HepG2 (cell line): Measurements from ENCODE around the gene SLC7A6OS. TPM values are rescaled to one million over a fixed set of nuclear protein-coding genes. Genes with fewer than 3 reads are reported as not detected.

Experiments used
- CBX5 ChIP-seq: sonication (generic); formaldehyde crosslinking; IDR thresholded peaks from 2 replicates; pipeline ENCODE4 v1.4.0; 2020; ENCODE audit warnings: missing genetic modification reagents, borderline replicate concordance
- CREB1 ChIP-seq, 2 experiments: fragments of 450-650 bp in 1 of 2; IDR thresholded peaks; 2 replicates each; pipeline ENCODE4 v1.6.1; 2016 to 2017; ENCODE audit warnings: control low read depth in 1 of 2, mild to moderate bottlenecking in 1 of 2, missing compliant biosample characterization in 1 of 2, missing genetic modification characterization in 1 of 2
- FOXC1 ChIP-seq: sonication (generic); formaldehyde crosslinking; IDR thresholded peaks from 2 replicates; pipeline ENCODE4 v1.8.0; 2022; ENCODE audit warnings: mild to moderate bottlenecking, missing genetic modification reagents, borderline replicate concordance
- HOXA5 ChIP-seq: sonication (generic); formaldehyde crosslinking; IDR thresholded peaks from 2 replicates; pipeline ENCODE4 v1.4.0; 2020; ENCODE audit warnings: missing genetic modification reagents
- MTF1 ChIP-seq: sonication (generic); formaldehyde crosslinking; IDR thresholded peaks from 2 replicates; pipeline ENCODE4 v1.5.0; 2020; ENCODE audit warnings: missing genetic modification reagents
- NR1H2 ChIP-seq: sonication (generic); formaldehyde crosslinking; IDR thresholded peaks from 2 replicates; pipeline ENCODE4 v1.8.1; 2022; ENCODE audit warnings: low read depth, missing genetic modification reagents, borderline replicate concordance
- SAP130 ChIP-seq: IDR thresholded peaks from 2 replicates; pipeline ENCODE4 v1.6.1; 2016; ENCODE audit warnings: low read depth
- SETDB1 ChIP-seq: sonication (generic); formaldehyde crosslinking; IDR thresholded peaks from 2 replicates; pipeline ENCODE4 v1.5.1; 2020; ENCODE audit warnings: missing genetic modification reagents, mild to moderate bottlenecking, borderline replicate concordance
- SIX4 ChIP-seq: sonication (generic); formaldehyde crosslinking; IDR thresholded peaks from 2 replicates; pipeline ENCODE4 v1.4.0; 2020; ENCODE audit warnings: missing genetic modification reagents
- ZNF251 ChIP-seq: sonication (generic); formaldehyde crosslinking; IDR thresholded peaks from 2 replicates; pipeline ENCODE4 v1.9.0; 2021; ENCODE audit warnings: mild to moderate bottlenecking, missing genetic modification reagents
- ZNF335 ChIP-seq: sonication (generic); formaldehyde crosslinking; IDR thresholded peaks from 2 replicates; pipeline ENCODE4 v1.4.0; 2020; ENCODE audit warnings: missing genetic modification reagents
- ZNF569 ChIP-seq: sonication (generic); formaldehyde crosslinking; IDR thresholded peaks from 2 replicates; pipeline ENCODE4 v1.5.0; 2020; ENCODE audit warnings: mild to moderate bottlenecking, missing genetic modification reagents, moderate library complexity, borderline replicate concordance
- ZNF572 ChIP-seq: sonication (generic); formaldehyde crosslinking; IDR thresholded peaks from 2 replicates; pipeline ENCODE4 v1.5.1; 2020; ENCODE audit warnings: mild to moderate bottlenecking, missing genetic modification reagents
- polyA plus RNA-seq, 8 experiments: library from polyadenylated mRNA; depleted of rRNA in 3 of 8; stranded (reverse) in 7 of 8; unstranded in 1 of 8; fragments of >200 nt; fragmentation: Illumina TruSeq in 4 of 8; extraction: Trizol in 4 of 8; gene quantifications; 2 replicates each; pipeline versions ENCODE4 v1.2.1 to v1.2.3, GENCODE V29; 2011 to 2016; ENCODE audit warnings: low read depth in 4 of 8, missing spikeins in 1 of 8, mixed read lengths in 1 of 8; ENCODE audit not compliant: insufficient read depth in 1 of 8
- total RNA-seq, 5 experiments: library from RNA; depleted of rRNA; stranded (reverse); fragments of >200 nt; fragmentation: Illumina TruSeq; extraction: Trizol; gene quantifications; 2 replicates each; pipeline ENCODE4 v1.2.3, GENCODE V29; 2016; ENCODE audit warnings: low read depth in 1 of 5
- TF ChIP-seq, protein P1 (sequence below): sonication (generic); formaldehyde crosslinking; IDR thresholded peaks from 2 replicates; pipeline ENCODE4 v1.4.0; 2020; ENCODE audit warnings: mild to moderate bottlenecking, missing genetic modification reagents
- TF ChIP-seq, protein P2 (sequence below): sonication (generic); formaldehyde crosslinking; IDR thresholded peaks from 2 replicates; pipeline ENCODE4 v1.4.0; 2020; ENCODE audit warnings: missing genetic modification reagents
- TF ChIP-seq, protein P3 (sequence below): IDR thresholded peaks from 2 replicates; pipeline ENCODE4 v1.6.1; 2012; ENCODE audit warnings: low read length, improper control_type of control experiment
- TF ChIP-seq, protein P4 (sequence below): sonication (generic); formaldehyde crosslinking; IDR thresholded peaks from 2 replicates; pipeline ENCODE4 v1.5.1; 2020; ENCODE audit warnings: mild to moderate bottlenecking, missing genetic modification reagents, moderate library complexity

SLC7A6OS gene
- total and polyA plus RNA-seq, 2 of the 13 experiments (the other 11 are each of a cell fraction or from before 2014, with no cell fraction given) = 11.2 to 21.5 TPM

DNA sequence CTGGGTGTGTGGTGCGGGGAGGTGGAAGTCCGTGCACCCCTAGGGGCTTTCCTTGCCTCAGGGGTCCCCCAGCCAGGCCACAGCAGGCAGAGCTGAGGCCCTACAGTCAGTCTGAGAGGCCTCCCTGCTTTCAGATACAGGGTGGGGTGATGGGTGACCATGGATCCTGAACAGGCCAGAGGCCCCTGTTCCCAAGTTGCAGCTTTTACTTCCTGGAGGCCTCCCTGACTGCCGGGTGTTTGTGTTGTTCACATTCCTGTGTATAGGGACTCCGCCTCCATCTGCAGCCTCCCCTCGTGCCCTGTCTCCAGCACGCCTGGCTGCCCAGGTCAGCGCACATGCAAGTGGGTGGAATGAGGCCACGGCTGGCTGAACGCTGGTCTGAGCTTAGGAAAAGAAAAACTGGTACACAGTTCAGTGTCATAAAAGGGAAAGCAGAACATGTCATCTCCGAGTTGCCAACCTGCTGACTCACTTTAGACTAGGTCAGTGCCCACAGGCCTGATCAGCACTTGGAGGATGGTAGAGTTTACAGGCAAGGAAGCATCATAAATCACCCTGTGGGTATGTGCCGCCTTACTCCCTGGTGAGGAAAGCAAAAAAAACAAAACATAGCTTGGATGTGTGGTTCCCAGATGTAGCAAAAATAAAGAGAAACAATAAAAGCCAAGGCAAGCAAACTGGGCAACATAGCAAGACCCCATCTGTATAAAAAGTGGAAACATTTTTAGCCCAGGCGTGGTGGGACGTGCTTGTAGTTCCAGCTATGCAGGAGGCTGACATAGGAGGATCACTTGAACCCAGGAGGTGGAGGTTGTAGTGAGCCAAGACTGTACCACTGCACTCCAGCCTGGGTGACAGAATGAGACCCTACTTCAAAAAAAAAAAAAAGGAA, 52.6 kb downstream of the SLC7A6OS start (continued):
- TF ChIP-seq, protein P1, sequence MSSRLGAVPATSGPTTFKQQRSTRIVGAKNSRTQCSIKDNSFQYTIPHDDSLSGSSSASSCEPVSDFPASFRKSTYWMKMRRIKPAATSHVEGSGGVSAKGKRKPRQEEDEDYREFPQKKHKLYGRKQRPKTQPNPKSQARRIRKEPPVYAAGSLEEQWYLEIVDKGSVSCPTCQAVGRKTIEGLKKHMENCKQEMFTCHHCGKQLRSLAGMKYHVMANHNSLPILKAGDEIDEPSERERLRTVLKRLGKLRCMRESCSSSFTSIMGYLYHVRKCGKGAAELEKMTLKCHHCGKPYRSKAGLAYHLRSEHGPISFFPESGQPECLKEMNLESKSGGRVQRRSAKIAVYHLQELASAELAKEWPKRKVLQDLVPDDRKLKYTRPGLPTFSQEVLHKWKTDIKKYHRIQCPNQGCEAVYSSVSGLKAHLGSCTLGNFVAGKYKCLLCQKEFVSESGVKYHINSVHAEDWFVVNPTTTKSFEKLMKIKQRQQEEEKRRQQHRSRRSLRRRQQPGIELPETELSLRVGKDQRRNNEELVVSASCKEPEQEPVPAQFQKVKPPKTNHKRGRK (CRISPR knock-in tag) = 0 out of 2 replicates have a peak, but pooled peaks have one; percentile 21
- TF ChIP-seq FOXC1 (CRISPR knock-in tag) (peak; percentile 82; the same call in 1 of the 2 replicates), ZNF572 (CRISPR knock-in tag) (no peak; the same call in 1 of the 2 replicates), SETDB1 (CRISPR knock-in tag) (0 out of 2 replicates have a peak, but pooled peaks have one; percentile 26), SAP130 (CRISPR knock-in tag) (peak; percentile 97), HOXA5 (0 out of 2 replicates have a peak, but pooled peaks have one; percentile 43), CBX5 (CRISPR knock-in tag) (peak; percentile 62; the same call in 1 of the 2 replicates), MTF1 (CRISPR knock-in tag) (no peak), SIX4 (CRISPR knock-in tag) (0 out of 2 replicates have a peak, but pooled peaks have one; percentile 49), NR1H2 (CRISPR knock-in tag) (0 out of 2 replicates have a peak, but pooled peaks have one; percentile 47), ZNF335 (peak; percentile 51; the same call in 1 of the 2 replicates), CREB1 (IDR thresholded peaks at IDR 0.05) (no peak), CREB1 (CRISPR knock-in tag; IDR thresholded peaks at IDR 0.05) (no peak), ZNF569 (0 out of 2 replicates have a peak, but pooled peaks have one; percentile 28), ZNF251 (CRISPR knock-in tag) (no peak)
- TF ChIP-seq, protein P2, sequence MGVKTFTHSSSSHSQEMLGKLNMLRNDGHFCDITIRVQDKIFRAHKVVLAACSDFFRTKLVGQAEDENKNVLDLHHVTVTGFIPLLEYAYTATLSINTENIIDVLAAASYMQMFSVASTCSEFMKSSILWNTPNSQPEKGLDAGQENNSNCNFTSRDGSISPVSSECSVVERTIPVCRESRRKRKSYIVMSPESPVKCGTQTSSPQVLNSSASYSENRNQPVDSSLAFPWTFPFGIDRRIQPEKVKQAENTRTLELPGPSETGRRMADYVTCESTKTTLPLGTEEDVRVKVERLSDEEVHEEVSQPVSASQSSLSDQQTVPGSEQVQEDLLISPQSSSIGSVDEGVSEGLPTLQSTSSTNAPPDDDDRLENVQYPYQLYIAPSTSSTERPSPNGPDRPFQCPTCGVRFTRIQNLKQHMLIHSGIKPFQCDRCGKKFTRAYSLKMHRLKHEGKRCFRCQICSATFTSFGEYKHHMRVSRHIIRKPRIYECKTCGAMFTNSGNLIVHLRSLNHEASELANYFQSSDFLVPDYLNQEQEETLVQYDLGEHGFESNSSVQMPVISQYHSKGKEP (CRISPR knock-in tag) = 0 out of 2 replicates have a peak, but pooled peaks have one; percentile 69
- TF ChIP-seq, protein P3, sequence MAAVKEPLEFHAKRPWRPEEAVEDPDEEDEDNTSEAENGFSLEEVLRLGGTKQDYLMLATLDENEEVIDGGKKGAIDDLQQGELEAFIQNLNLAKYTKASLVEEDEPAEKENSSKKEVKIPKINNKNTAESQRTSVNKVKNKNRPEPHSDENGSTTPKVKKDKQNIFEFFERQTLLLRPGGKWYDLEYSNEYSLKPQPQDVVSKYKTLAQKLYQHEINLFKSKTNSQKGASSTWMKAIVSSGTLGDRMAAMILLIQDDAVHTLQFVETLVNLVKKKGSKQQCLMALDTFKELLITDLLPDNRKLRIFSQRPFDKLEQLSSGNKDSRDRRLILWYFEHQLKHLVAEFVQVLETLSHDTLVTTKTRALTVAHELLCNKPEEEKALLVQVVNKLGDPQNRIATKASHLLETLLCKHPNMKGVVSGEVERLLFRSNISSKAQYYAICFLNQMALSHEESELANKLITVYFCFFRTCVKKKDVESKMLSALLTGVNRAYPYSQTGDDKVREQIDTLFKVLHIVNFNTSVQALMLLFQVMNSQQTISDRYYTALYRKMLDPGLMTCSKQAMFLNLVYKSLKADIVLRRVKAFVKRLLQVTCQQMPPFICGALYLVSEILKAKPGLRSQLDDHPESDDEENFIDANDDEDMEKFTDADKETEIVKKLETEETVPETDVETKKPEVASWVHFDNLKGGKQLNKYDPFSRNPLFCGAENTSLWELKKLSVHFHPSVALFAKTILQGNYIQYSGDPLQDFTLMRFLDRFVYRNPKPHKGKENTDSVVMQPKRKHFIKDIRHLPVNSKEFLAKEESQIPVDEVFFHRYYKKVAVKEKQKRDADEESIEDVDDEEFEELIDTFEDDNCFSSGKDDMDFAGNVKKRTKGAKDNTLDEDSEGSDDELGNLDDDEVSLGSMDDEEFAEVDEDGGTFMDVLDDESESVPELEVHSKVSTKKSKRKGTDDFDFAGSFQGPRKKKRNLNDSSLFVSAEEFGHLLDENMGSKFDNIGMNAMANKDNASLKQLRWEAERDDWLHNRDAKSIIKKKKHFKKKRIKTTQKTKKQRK = no peak
- TF ChIP-seq, protein P4, sequence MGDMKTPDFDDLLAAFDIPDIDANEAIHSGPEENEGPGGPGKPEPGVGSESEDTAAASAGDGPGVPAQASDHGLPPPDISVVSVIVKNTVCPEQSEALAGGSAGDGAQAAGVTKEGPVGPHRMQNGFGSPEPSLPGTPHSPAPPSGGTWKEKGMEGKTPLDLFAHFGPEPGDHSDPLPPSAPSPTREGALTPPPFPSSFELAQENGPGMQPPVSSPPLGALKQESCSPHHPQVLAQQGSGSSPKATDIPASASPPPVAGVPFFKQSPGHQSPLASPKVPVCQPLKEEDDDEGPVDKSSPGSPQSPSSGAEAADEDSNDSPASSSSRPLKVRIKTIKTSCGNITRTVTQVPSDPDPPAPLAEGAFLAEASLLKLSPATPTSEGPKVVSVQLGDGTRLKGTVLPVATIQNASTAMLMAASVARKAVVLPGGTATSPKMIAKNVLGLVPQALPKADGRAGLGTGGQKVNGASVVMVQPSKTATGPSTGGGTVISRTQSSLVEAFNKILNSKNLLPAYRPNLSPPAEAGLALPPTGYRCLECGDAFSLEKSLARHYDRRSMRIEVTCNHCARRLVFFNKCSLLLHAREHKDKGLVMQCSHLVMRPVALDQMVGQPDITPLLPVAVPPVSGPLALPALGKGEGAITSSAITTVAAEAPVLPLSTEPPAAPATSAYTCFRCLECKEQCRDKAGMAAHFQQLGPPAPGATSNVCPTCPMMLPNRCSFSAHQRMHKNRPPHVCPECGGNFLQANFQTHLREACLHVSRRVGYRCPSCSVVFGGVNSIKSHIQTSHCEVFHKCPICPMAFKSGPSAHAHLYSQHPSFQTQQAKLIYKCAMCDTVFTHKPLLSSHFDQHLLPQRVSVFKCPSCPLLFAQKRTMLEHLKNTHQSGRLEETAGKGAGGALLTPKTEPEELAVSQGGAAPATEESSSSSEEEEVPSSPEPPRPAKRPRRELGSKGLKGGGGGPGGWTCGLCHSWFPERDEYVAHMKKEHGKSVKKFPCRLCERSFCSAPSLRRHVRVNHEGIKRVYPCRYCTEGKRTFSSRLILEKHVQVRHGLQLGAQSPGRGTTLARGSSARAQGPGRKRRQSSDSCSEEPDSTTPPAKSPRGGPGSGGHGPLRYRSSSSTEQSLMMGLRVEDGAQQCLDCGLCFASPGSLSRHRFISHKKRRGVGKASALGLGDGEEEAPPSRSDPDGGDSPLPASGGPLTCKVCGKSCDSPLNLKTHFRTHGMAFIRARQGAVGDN (CRISPR knock-in tag) = peak; percentile 100
